ENCODE results near the gene PLIN3. TPM values are rescaled to one million over a fixed set of nuclear protein-coding genes. Genes with fewer than 3 reads are reported as not detected.

PLIN3 gene
- total and polyA plus RNA-seq, 2 experiments from 2014 or later: 38.0 to 59.9 TPM

DNA sequence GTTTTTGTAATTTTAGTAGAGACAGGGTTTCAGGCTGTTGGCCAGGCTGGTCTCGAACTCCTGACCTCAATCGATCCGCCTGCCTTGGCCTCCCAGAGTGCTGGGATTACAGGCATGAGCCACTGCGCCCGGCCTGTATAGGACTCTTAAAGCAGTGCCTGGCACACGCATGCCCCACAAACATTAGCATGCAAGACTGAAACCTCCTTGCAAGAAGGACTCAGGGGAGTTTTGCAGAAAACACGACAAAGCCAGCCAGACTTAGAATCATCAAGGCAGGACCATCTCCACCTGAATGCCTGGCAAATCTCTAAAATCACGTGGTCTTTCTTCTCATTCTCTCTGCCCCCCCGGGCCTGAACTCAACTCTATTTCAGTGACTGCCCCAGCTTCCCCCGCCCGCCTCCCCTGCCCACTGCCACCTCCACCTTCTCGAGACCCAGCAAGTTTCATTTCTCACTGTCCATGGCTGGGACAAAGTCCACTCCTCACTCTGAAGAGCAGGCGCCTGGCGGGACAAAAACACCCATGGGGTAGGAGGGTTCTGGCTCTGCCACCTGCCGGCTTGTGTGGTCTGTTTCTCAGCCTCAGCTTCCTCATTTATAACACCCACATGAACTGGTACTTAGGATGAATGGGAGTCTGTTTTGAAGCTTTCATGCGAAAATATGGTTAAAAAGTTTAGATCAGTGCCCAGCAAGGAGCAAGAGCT is 38.3 kb downstream of the PLIN3 start:
- no peak for DNase-seq (ENCODE audit: low spot score)
- no peak overlapping the region for H3K4me3 Mint-ChIP-seq
- H3K36me3 Mint-ChIP-seq (ENCODE audit: low read depth): no peaks in the 10 kb centered on the region
- Histone ChIP-seq H3K4me2 (no peak overlapping the region), H3K4me3 (no peak overlapping the region), H3K79me2 (replicated peaks; ENCODE audit: insufficient read depth) (no peaks in the 10 kb centered on the region), H2AFZ (no peak overlapping the region), H4K20me1 (replicated peaks; ENCODE audit: insufficient read depth) (no peaks in the 10 kb centered on the region; the same call in 1 of the 2 replicates), H3K27ac (ENCODE audit: low read depth) (no peak overlapping the region), H3K36me3 (ENCODE audit: insufficient read depth) (no peaks in the 10 kb centered on the region), H3F3A (replicated peaks; ENCODE audit: low read depth) (no peaks in the 10 kb centered on the region; the same call in 1 of the 2 replicates), H3K4me1 (ENCODE audit: insufficient read depth) (no peaks in the 10 kb centered on the region), H3K27me3 (ENCODE audit: insufficient read depth) (peaks cover 27% of the 10 kb centered on the region), H3K9me2 (ENCODE audit: insufficient read depth) (no peaks in the 10 kb centered on the region)
- peaks cover 16% of the 10 kb centered on the region for H3K27me3 Mint-ChIP-seq (ENCODE audit: insufficient read depth, low read depth, poor library complexity)
- H3K9me3 Mint-ChIP-seq: no peaks in the 10 kb centered on the region
- no peak overlapping the region for H3K27ac Mint-ChIP-seq
- no peak for ATAC-seq
- TF ChIP-seq, protein P1, sequence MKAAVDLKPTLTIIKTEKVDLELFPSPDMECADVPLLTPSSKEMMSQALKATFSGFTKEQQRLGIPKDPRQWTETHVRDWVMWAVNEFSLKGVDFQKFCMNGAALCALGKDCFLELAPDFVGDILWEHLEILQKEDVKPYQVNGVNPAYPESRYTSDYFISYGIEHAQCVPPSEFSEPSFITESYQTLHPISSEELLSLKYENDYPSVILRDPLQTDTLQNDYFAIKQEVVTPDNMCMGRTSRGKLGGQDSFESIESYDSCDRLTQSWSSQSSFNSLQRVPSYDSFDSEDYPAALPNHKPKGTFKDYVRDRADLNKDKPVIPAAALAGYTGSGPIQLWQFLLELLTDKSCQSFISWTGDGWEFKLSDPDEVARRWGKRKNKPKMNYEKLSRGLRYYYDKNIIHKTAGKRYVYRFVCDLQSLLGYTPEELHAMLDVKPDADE (IDR thresholded peaks at IDR 0.05): no peak
- no peak for TF ChIP-seq STAT1 (IDR thresholded peaks at IDR 0.05; ENCODE audit: unreplicated experiment)
- TF ChIP-seq, protein P2, sequence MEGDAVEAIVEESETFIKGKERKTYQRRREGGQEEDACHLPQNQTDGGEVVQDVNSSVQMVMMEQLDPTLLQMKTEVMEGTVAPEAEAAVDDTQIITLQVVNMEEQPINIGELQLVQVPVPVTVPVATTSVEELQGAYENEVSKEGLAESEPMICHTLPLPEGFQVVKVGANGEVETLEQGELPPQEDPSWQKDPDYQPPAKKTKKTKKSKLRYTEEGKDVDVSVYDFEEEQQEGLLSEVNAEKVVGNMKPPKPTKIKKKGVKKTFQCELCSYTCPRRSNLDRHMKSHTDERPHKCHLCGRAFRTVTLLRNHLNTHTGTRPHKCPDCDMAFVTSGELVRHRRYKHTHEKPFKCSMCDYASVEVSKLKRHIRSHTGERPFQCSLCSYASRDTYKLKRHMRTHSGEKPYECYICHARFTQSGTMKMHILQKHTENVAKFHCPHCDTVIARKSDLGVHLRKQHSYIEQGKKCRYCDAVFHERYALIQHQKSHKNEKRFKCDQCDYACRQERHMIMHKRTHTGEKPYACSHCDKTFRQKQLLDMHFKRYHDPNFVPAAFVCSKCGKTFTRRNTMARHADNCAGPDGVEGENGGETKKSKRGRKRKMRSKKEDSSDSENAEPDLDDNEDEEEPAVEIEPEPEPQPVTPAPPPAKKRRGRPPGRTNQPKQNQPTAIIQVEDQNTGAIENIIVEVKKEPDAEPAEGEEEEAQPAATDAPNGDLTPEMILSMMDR (conservative IDR thresholded peaks at IDR 0.05; ENCODE audit: low read depth in 2 of 2): no peak
- TF ChIP-seq EZH2phosphoT487 (IDR thresholded peaks at IDR 0.05; ENCODE audit: unreplicated experiment): no peak
- H3K4me1 Mint-ChIP-seq: no peaks in the 10 kb centered on the region

DNA sequence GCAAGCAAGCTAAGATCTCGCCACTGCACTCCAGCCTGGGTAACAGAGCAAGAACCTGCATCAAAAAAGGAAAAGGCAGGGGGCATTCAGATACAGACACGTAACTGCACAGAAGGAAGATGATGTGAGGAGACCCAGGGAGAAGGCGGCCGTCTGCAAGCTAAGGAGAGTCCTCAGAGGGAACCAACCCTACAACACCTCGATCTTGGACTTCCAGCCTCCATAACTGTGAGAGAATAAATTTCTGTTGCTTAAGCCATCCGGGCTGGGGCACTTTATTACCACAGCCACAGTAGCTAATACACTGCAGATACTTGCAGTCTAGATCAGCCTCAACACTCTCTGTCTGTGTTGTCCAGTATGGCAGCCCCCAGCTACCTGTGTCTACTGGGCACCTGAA is 43.9 kb downstream of the PLIN3 start:
- no peak overlapping the region for H3K4me3 ChIP-seq
- H3K4me2 ChIP-seq: no peak overlapping the region
- DNase-seq (ENCODE audit: low spot score) (no peak), ATAC-seq (no peak)
- H3K9me3 Mint-ChIP-seq: no peaks in the 10 kb centered on the region
- no peaks in the 10 kb centered on the region for H3K79me2 ChIP-seq (replicated peaks; ENCODE audit: insufficient read depth)
- no peak overlapping the region for H3K27ac Mint-ChIP-seq
- H3K9me2 ChIP-seq (ENCODE audit: insufficient read depth): no peaks in the 10 kb centered on the region
- no peaks in the 10 kb centered on the region for H3K27me3 ChIP-seq (ENCODE audit: insufficient read depth)
- H3K27ac ChIP-seq (ENCODE audit: low read depth): no peak overlapping the region
- H3F3A ChIP-seq (replicated peaks; ENCODE audit: low read depth): no peaks in the 10 kb centered on the region
- no peaks in the 10 kb centered on the region for H3K4me1 Mint-ChIP-seq
- no peak overlapping the region for H3K4me3 Mint-ChIP-seq
- peaks cover 6% of the 10 kb centered on the region for H3K27me3 Mint-ChIP-seq (ENCODE audit: insufficient read depth, low read depth, poor library complexity)
- H4K20me1 ChIP-seq (replicated peaks; ENCODE audit: insufficient read depth): no peaks in the 10 kb centered on the region
- H2AFZ ChIP-seq: no peak overlapping the region
- no peaks in the 10 kb centered on the region for H3K4me1 ChIP-seq (ENCODE audit: insufficient read depth)
- H3K36me3 Mint-ChIP-seq (ENCODE audit: low read depth): no peaks in the 10 kb centered on the region
- no peaks in the 10 kb centered on the region for H3K36me3 ChIP-seq (ENCODE audit: insufficient read depth)
- TF ChIP-seq ZNF331 (CRISPR knock-in tag; IDR thresholded peaks at IDR 0.05; ENCODE audit: low read depth) (no peak), EZH2 (IDR thresholded peaks at IDR 0.05; ENCODE audit: low read depth, unreplicated experiment) (no peak), ZNF114 (CRISPR knock-in tag; IDR thresholded peaks at IDR 0.05) (no peak), POLR2AphosphoS5 (IDR thresholded peaks at IDR 0.05; ENCODE audit: low read depth) (no peak), EZH2phosphoT487 (IDR thresholded peaks at IDR 0.05; ENCODE audit: unreplicated experiment) (no peak), NANOG (IDR thresholded peaks at IDR 0.05; ENCODE audit: borderline replicate concordance) (no peak), STAT1 (IDR thresholded peaks at IDR 0.05; ENCODE audit: unreplicated experiment) (no peak), CREB1 (CRISPR knock-in tag; IDR thresholded peaks at IDR 0.05; ENCODE audit: low read depth) (no peak)
- TF ChIP-seq, protein P3, sequence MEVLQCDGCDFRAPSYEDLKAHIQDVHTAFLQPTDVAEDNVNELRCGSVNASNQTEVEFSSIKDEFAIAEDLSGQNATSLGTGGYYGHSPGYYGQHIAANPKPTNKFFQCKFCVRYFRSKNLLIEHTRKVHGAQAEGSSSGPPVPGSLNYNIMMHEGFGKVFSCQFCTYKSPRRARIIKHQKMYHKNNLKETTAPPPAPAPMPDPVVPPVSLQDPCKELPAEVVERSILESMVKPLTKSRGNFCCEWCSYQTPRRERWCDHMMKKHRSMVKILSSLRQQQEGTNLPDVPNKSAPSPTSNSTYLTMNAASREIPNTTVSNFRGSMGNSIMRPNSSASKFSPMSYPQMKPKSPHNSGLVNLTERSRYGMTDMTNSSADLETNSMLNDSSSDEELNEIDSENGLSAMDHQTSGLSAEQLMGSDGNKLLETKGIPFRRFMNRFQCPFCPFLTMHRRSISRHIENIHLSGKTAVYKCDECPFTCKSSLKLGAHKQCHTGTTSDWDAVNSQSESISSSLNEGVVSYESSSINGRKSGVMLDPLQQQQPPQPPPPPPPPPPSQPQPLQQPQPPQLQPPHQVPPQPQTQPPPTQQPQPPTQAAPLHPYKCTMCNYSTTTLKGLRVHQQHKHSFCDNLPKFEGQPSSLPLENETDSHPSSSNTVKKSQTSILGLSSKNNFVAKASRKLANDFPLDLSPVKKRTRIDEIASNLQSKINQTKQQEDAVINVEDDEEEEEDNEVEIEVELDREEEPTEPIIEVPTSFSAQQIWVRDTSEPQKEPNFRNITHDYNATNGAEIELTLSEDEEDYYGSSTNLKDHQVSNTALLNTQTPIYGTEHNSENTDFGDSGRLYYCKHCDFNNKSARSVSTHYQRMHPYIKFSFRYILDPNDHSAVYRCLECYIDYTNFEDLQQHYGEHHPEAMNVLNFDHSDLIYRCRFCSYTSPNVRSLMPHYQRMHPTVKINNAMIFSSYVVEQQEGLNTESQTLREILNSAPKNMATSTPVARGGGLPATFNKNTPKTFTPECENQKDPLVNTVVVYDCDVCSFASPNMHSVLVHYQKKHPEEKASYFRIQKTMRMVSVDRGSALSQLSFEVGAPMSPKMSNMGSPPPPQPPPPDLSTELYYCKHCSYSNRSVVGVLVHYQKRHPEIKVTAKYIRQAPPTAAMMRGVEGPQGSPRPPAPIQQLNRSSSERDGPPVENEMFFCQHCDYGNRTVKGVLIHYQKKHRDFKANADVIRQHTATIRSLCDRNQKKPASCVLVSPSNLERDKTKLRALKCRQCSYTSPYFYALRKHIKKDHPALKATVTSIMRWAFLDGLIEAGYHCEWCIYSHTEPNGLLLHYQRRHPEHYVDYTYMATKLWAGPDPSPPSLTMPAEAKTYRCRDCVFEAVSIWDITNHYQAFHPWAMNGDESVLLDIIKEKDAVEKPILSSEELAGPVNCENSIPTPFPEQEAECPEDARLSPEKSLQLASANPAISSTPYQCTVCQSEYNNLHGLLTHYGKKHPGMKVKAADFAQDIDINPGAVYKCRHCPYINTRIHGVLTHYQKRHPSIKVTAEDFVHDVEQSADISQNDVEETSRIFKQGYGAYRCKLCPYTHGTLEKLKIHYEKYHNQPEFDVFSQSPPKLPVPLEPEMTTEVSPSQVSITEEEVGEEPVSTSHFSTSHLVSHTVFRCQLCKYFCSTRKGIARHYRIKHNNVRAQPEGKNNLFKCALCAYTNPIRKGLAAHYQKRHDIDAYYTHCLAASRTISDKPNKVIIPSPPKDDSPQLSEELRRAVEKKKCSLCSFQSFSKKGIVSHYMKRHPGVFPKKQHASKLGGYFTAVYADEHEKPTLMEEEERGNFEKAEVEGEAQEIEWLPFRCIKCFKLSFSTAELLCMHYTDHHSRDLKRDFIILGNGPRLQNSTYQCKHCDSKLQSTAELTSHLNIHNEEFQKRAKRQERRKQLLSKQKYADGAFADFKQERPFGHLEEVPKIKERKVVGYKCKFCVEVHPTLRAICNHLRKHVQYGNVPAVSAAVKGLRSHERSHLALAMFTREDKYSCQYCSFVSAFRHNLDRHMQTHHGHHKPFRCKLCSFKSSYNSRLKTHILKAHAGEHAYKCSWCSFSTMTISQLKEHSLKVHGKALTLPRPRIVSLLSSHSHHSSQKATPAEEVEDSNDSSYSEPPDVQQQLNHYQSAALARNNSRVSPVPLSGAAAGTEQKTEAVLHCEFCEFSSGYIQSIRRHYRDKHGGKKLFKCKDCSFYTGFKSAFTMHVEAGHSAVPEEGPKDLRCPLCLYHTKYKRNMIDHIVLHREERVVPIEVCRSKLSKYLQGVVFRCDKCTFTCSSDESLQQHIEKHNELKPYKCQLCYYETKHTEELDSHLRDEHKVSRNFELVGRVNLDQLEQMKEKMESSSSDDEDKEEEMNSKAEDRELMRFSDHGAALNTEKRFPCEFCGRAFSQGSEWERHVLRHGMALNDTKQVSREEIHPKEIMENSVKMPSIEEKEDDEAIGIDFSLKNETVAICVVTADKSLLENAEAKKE (CRISPR knock-in tag; IDR thresholded peaks at IDR 0.05): no peak
- TF ChIP-seq, protein P1 (IDR thresholded peaks at IDR 0.05): no peak

Measured in GM23338 (cell line).